Hepatocyte (in vitro differentiated cells): ENCODE measurements around the gene TRABD.
A peak's percentile ranks its signal among the peaks of the same experiment; 100 is the strongest.

Experiments used
- EZH2 ChIP-seq: fragments of 200-600 bp; sonication (generic); IDR thresholded peaks from 2 replicates; pipeline ENCODE4 v1.6.1; 2016; ENCODE audit warnings: antibody characterized with exemption, mild to moderate bottlenecking, borderline replicate concordance
- EZH2phosphoT487 ChIP-seq: fragments of 200-600 bp; sonication (generic); IDR thresholded peaks from one replicate; pipeline ENCODE4 v1.6.1; 2018; ENCODE audit warnings: antibody characterized with exemption, mild to moderate bottlenecking, low read depth, moderate library complexity; ENCODE audit not compliant: unreplicated experiment, severe bottlenecking
- TF ChIP-seq, protein P1 (sequence below): fragments of 200-600 bp; sonication (generic); IDR thresholded peaks from 2 replicates; pipeline ENCODE4 v1.5.1; 2016; ENCODE audit warnings: antibody characterized with exemption, mild to moderate bottlenecking; ENCODE audit not compliant: poor library complexity

- TF ChIP-seq, protein P1, sequence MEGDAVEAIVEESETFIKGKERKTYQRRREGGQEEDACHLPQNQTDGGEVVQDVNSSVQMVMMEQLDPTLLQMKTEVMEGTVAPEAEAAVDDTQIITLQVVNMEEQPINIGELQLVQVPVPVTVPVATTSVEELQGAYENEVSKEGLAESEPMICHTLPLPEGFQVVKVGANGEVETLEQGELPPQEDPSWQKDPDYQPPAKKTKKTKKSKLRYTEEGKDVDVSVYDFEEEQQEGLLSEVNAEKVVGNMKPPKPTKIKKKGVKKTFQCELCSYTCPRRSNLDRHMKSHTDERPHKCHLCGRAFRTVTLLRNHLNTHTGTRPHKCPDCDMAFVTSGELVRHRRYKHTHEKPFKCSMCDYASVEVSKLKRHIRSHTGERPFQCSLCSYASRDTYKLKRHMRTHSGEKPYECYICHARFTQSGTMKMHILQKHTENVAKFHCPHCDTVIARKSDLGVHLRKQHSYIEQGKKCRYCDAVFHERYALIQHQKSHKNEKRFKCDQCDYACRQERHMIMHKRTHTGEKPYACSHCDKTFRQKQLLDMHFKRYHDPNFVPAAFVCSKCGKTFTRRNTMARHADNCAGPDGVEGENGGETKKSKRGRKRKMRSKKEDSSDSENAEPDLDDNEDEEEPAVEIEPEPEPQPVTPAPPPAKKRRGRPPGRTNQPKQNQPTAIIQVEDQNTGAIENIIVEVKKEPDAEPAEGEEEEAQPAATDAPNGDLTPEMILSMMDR = peak; percentile 45
- TF ChIP-seq EZH2 (no peak), EZH2phosphoT487 (no peak)
These were observed 20.9 kb downstream of the TRABD start for GRCh38 chr22:50206599-50206998.
